SK-N-SH treated with all-trans-retinoic acid at 6 μM for 48 hours (cell line): ENCODE results near the gene MIGA2.

Experiments used
- ARNTL ChIP-seq: fragments of 450-650 bp; formaldehyde crosslinking; IDR thresholded peaks from 2 replicates; pipeline ENCODE4 v1.5.0; 2020; ENCODE audit warnings: low read depth, mild to moderate bottlenecking, moderate library complexity, borderline replicate concordance
- CREB5 ChIP-seq: fragments of 250-450 bp; sonication (Bioruptor Pico); IDR thresholded peaks from 2 replicates; pipeline ENCODE4 v1.5.1; 2020; ENCODE audit warnings: low read depth, mild to moderate bottlenecking, moderate library complexity
- PATZ1 ChIP-seq: fragments of 250-450 bp; sonication (Bioruptor Pico); IDR thresholded peaks from 2 replicates; pipeline ENCODE4 v1.8.0; 2020; ENCODE audit warnings: mild to moderate bottlenecking, moderate library complexity, borderline replicate concordance
- PPARA ChIP-seq: fragments of 250-450 bp; sonication (Bioruptor Pico); IDR thresholded peaks from 2 replicates; pipeline ENCODE4 v1.5.0; 2020; ENCODE audit warnings: mild to moderate bottlenecking, borderline replicate concordance
- RARB ChIP-seq: fragments of 250-450 bp; sonication (Bioruptor Pico); IDR thresholded peaks from 2 replicates; pipeline ENCODE4 v1.8.0; 2021; ENCODE audit warnings: mild to moderate bottlenecking, moderate library complexity
- TCF4 ChIP-seq: fragments of 250-450 bp; sonication (Bioruptor Pico); IDR thresholded peaks from 2 replicates; pipeline ENCODE4 v1.8.0; 2021; ENCODE audit warnings: mild to moderate bottlenecking, moderate library complexity, borderline replicate concordance
- TOX ChIP-seq: fragments of 250-450 bp; sonication (Bioruptor Pico); IDR thresholded peaks from 2 replicates; pipeline ENCODE4 v1.8.0; 2021; ENCODE audit warnings: mild to moderate bottlenecking, moderate library complexity, borderline replicate concordance
- ZC3H10 ChIP-seq: fragments of 250-450 bp; sonication (Bioruptor Pico); IDR thresholded peaks from 2 replicates; pipeline ENCODE4 v1.5.1; 2021; ENCODE audit warnings: mild to moderate bottlenecking, moderate library complexity
- ZNF8 ChIP-seq: fragments of 450-650 bp; formaldehyde crosslinking; IDR thresholded peaks from 2 replicates; pipeline ENCODE4 v1.5.0; 2020; ENCODE audit warnings: mild to moderate bottlenecking, moderate library complexity

GRCh38 chr9:128987805-128988204, 48.6 kb upstream of the MIGA2 start:
- TF ChIP-seq ARNTL (CRISPR knock-in tag) (no peak), RARB (CRISPR knock-in tag) (no peak), TCF4 (CRISPR knock-in tag) (no peak), ZNF8 (CRISPR knock-in tag) (no peak), TOX (no peak), ZC3H10 (CRISPR knock-in tag) (no peak), CREB5 (CRISPR knock-in tag) (0 out of 2 replicates have a peak, but pooled peaks have one; percentile 24), PATZ1 (CRISPR knock-in tag) (no peak), PPARA (CRISPR knock-in tag) (no peak)
